Measurements from ENCODE around the gene FZD7. TPM values are rescaled to one million over a fixed set of nuclear protein-coding genes. Genes with fewer than 3 reads are reported as not detected.

FZD7 gene
- total RNA-seq, 2 donors from 2014 or later: 193 to 266 TPM

DNA sequence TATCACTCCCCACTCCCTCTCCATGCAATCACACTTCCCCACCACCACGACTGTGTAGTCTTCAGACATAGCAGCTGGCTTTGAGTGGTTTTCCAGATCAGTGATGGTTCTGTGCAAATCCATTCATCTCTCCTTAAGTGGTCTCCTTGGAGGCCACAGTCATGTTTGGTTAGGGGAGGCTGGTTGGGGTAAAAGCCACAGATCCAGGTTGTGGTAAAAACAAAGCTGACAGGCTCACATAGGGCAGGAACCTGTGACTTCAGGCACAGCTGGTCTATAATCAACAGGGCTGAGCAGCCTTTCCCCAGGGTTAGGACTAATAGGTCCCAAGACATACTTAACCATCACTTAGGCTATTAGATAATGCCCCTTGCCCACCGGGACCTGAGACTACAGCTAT, 46.2 kb upstream of the FZD7 start:
- H3K4me3 ChIP-seq (ENCODE audit: low read length): no peak overlapping the region
- no peak for DNase-seq
- peaks cover 3% of the 10 kb centered on the region for H3K4me1 ChIP-seq (ENCODE audit: control insufficient read depth, insufficient read depth, low read length)
- Mint-ChIP-seq H3K4me3 (no peak overlapping the region), H3K27ac (no peak overlapping the region), H3K9me3 (no peaks in the 10 kb centered on the region), H3K4me1 (peaks cover 20% of the 10 kb centered on the region), H3K36me3 (ENCODE audit: low read depth) (no peaks in the 10 kb centered on the region), H3K27me3 (ENCODE audit: insufficient read depth) (peaks cover 2% of the 10 kb centered on the region)
- no peaks in the 10 kb centered on the region for H3K9me3 ChIP-seq (ENCODE audit: control insufficient read depth, low read length)
- no peaks in the 10 kb centered on the region for H3K36me3 ChIP-seq (ENCODE audit: control insufficient read depth, insufficient read depth, low read length)
- H3K27me3 ChIP-seq (ENCODE audit: control insufficient read depth, insufficient read depth, low read length, poor library complexity, severe bottlenecking): no peaks in the 10 kb centered on the region
- no peak overlapping the region for H3K9ac ChIP-seq (ENCODE audit: extremely low read depth, low read length, poor library complexity, severe bottlenecking)
- TF ChIP-seq, protein P1, sequence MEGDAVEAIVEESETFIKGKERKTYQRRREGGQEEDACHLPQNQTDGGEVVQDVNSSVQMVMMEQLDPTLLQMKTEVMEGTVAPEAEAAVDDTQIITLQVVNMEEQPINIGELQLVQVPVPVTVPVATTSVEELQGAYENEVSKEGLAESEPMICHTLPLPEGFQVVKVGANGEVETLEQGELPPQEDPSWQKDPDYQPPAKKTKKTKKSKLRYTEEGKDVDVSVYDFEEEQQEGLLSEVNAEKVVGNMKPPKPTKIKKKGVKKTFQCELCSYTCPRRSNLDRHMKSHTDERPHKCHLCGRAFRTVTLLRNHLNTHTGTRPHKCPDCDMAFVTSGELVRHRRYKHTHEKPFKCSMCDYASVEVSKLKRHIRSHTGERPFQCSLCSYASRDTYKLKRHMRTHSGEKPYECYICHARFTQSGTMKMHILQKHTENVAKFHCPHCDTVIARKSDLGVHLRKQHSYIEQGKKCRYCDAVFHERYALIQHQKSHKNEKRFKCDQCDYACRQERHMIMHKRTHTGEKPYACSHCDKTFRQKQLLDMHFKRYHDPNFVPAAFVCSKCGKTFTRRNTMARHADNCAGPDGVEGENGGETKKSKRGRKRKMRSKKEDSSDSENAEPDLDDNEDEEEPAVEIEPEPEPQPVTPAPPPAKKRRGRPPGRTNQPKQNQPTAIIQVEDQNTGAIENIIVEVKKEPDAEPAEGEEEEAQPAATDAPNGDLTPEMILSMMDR (conservative IDR thresholded peaks at IDR 0.05): no peak
- H3K27ac ChIP-seq (ENCODE audit: low read depth, low read length): no peak overlapping the region
- 85 to 90% methylated on average over 1 to 2 of the region's 2 CpGs for WGBS, 2 experiments (ENCODE audit: insufficient coverage in 1 of 2, insufficient read length in 1 of 2)

GRCh38 chr2:201990069-201990468, 43.6 kb upstream of the FZD7 start:
- H3K4me3 Mint-ChIP-seq: no peak overlapping the region
- 100% methylated on average over 1 to 2 of the region's 2 CpGs for WGBS, 2 experiments (ENCODE audit: insufficient coverage in 1 of 2, insufficient read length in 1 of 2)
- Histone ChIP-seq H3K4me3 (ENCODE audit: low read length) (no peak overlapping the region), H3K27me3 (ENCODE audit: control insufficient read depth, insufficient read depth, low read length, poor library complexity, severe bottlenecking) (no peaks in the 10 kb centered on the region), H3K9me3 (ENCODE audit: control insufficient read depth, low read length) (no peaks in the 10 kb centered on the region), H3K27ac (ENCODE audit: low read depth, low read length) (no peak overlapping the region), H3K9ac (ENCODE audit: extremely low read depth, low read length, poor library complexity, severe bottlenecking) (no peak overlapping the region), H3K36me3 (ENCODE audit: control insufficient read depth, insufficient read depth, low read length) (no peaks in the 10 kb centered on the region), H3K4me1 (ENCODE audit: control insufficient read depth, insufficient read depth, low read length) (peaks cover 6% of the 10 kb centered on the region)
- H3K4me1 Mint-ChIP-seq: peaks cover 33% of the 10 kb centered on the region
- peaks cover 2% of the 10 kb centered on the region for H3K27me3 Mint-ChIP-seq (ENCODE audit: insufficient read depth)
- H3K36me3 Mint-ChIP-seq (ENCODE audit: low read depth): no peaks in the 10 kb centered on the region
- DNase-seq: no peak
- TF ChIP-seq, protein P1 (conservative IDR thresholded peaks at IDR 0.05): no peak
- no peak overlapping the region for H3K27ac Mint-ChIP-seq
- no peaks in the 10 kb centered on the region for H3K9me3 Mint-ChIP-seq

GRCh38 chr2:201992960-201993359, 40.7 kb upstream of the FZD7 start:
- Mint-ChIP-seq H3K36me3 (ENCODE audit: low read depth) (no peaks in the 10 kb centered on the region), H3K27me3 (ENCODE audit: insufficient read depth) (peaks cover 2% of the 10 kb centered on the region), H3K27ac (no peak overlapping the region), H3K4me3 (no peak overlapping the region), H3K4me1 (peaks cover 51% of the 10 kb centered on the region), H3K9me3 (no peaks in the 10 kb centered on the region)
- 87 to 94% methylated on average over 4 of the region's 4 CpGs for WGBS, 2 experiments (ENCODE audit: insufficient coverage in 1 of 2, insufficient read length in 1 of 2)
- Histone ChIP-seq H3K27me3 (ENCODE audit: control insufficient read depth, insufficient read depth, low read length, poor library complexity, severe bottlenecking) (no peaks in the 10 kb centered on the region), H3K9me3 (ENCODE audit: control insufficient read depth, low read length) (no peaks in the 10 kb centered on the region), H3K9ac (ENCODE audit: extremely low read depth, low read length, poor library complexity, severe bottlenecking) (no peak overlapping the region), H3K27ac (ENCODE audit: low read depth, low read length) (no peak overlapping the region), H3K4me3 (ENCODE audit: low read length) (no peak overlapping the region), H3K36me3 (ENCODE audit: control insufficient read depth, insufficient read depth, low read length) (no peaks in the 10 kb centered on the region), H3K4me1 (ENCODE audit: control insufficient read depth, insufficient read depth, low read length) (peaks cover 17% of the 10 kb centered on the region)
- no peak for DNase-seq
- TF ChIP-seq, protein P1 (conservative IDR thresholded peaks at IDR 0.05): no peak
